Endothelial cell of umbilical vein (primary cell): ENCODE results near the gene SH3RF3. TPM values are rescaled to one million over a fixed set of nuclear protein-coding genes. Genes with fewer than 3 reads are reported as not detected.

Source experiments
- BruUV-seq: library from RNA; stranded (reverse); fragments of 400-500 nt; replicated peaks from 2 replicates; lab custom pipeline; 2021; lab: Mats Ljungman, UMichigan
- CTCF ChIA-PET: fragments of 300-600, 350-600 bp; sonication (Branson Sonifier 250); formaldehyde crosslinking; loops from one replicate; lab custom pipeline; 2021; ENCODE audit warnings: antibody characterized with exemption, inconsistent platforms; lab: Charles Lee
- POLR2A ChIA-PET: fragments of 300-600, 350-600 bp; sonication (Branson Sonifier 250); formaldehyde crosslinking; loops from one replicate; lab custom pipeline; 2021; ENCODE audit warnings: antibody characterized with exemption, inconsistent platforms; lab: Charles Lee
- DNase-seq: peaks from one replicate; pipeline ENCODE4 v3.0.0-alpha.2; 2011; ENCODE audit warnings: low read depth, low spot score
- FAIRE-seq: peaks from 2 replicates; lab custom pipeline; 2011; peaks lifted over from hg19 to GRCh38; lab: Jason Lieb, UNC
- H2AFZ ChIP-seq: 2 replicates; pipeline ENCODE4 v1.6.0; 2012; ENCODE audit warnings: low read depth, low read length, control low read depth, inconsistent platforms
- H3K27ac ChIP-seq: 2 replicates; pipeline ENCODE4 v1.5.1; 2011; ENCODE audit warnings: low read depth, mild to moderate bottlenecking, control low read depth, low read length, moderate library complexity; ENCODE audit not compliant: insufficient read depth
- H3K27me3 ChIP-seq, 2 experiments: 2 replicates each; pipeline versions ENCODE4 v1.6.0 to v1.6.1; 2011; ENCODE audit warnings: low read length in 2 of 2, mixed read lengths in 1 of 2; ENCODE audit not compliant: control insufficient read depth in 2 of 2, insufficient read depth in 2 of 2
- H3K36me3 ChIP-seq, 2 experiments: 2 replicates in 1 of 2; 3 replicates in 1 of 2; pipeline ENCODE4 v1.5.1; 2011; ENCODE audit warnings: low read length in 2 of 2, mild to moderate bottlenecking in 1 of 2, moderate library complexity in 1 of 2; ENCODE audit not compliant: control insufficient read depth in 2 of 2, insufficient read depth in 2 of 2; ENCODE audit errors: extremely low read depth in 1 of 2
- H3K4me1 ChIP-seq: 3 replicates; pipeline ENCODE4 v1.5.1; 2011; ENCODE audit warnings: mild to moderate bottlenecking, low read length; ENCODE audit not compliant: control insufficient read depth, insufficient read depth; ENCODE audit errors: extremely low read depth
- H3K4me2 ChIP-seq: 2 replicates; pipeline ENCODE4 v1.6.1; 2011; ENCODE audit warnings: low read length, control low read depth, mixed read lengths; ENCODE audit not compliant: insufficient read depth
- H3K4me3 ChIP-seq, 3 experiments: fragments of 200-600 bp in 1 of 3; sonication (generic), shearing (Covaris generic) in 1 of 3; replicated peaks in 1 of 3; 2 replicates each; pipeline ENCODE4 v1.5.1; 2011 to 2016; ENCODE audit warnings: control low read depth in 3 of 3, low read length in 3 of 3, mild to moderate bottlenecking in 2 of 3, inconsistent platforms in 1 of 3, low read depth in 1 of 3, moderate library complexity in 1 of 3; ENCODE audit not compliant: insufficient read depth in 1 of 3
- H3K79me2 ChIP-seq: 2 replicates; pipeline ENCODE4 v1.6.0; 2012; ENCODE audit warnings: low read length, inconsistent platforms; ENCODE audit not compliant: control insufficient read depth, insufficient read depth
- H3K9ac ChIP-seq: replicated peaks from 2 replicates; pipeline ENCODE3; 2011; ENCODE audit warnings: low read length, control low read depth; ENCODE audit not compliant: insufficient read depth; ENCODE audit errors: extremely low read depth
- H3K9me1 ChIP-seq: replicated peaks from 3 replicates; pipeline ENCODE4 v1.6.0; 2011; ENCODE audit warnings: mild to moderate bottlenecking, low read length; ENCODE audit not compliant: control insufficient read depth, insufficient read depth; ENCODE audit errors: extremely low read depth
- H3K9me3 ChIP-seq: replicated peaks from 2 replicates; pipeline ENCODE4 v1.5.1; 2012; ENCODE audit warnings: low read length, inconsistent platforms; ENCODE audit not compliant: control insufficient read depth, insufficient read depth
- H4K20me1 ChIP-seq: replicated peaks from 2 replicates; pipeline ENCODE3; 2011; ENCODE audit warnings: mild to moderate bottlenecking, low read length; ENCODE audit not compliant: control insufficient read depth, insufficient read depth; ENCODE audit errors: extremely low read depth
- EZH2 ChIP-seq: IDR thresholded peaks from 2 replicates; pipeline ENCODE4 v1.6.1; 2012; ENCODE audit warnings: borderline replicate concordance, low read depth, mild to moderate bottlenecking, moderate library complexity, low read length, inconsistent platforms; ENCODE audit not compliant: severe bottlenecking
- FOS ChIP-seq: IDR thresholded peaks from 2 replicates; pipeline ENCODE4 v1.6.1; 2011; ENCODE audit warnings: mild to moderate bottlenecking, low read length, moderate library complexity, borderline replicate concordance; ENCODE audit not compliant: insufficient read depth
- GATA2 ChIP-seq: IDR thresholded peaks from 2 replicates; pipeline ENCODE4 v1.7.0; 2011; ENCODE audit warnings: low read depth, mild to moderate bottlenecking, moderate library complexity, mixed read lengths, low read length; ENCODE audit not compliant: insufficient read length, insufficient read depth
- JUN ChIP-seq: IDR thresholded peaks from 2 replicates; pipeline ENCODE4 v1.6.1; 2011; ENCODE audit warnings: borderline replicate concordance, low read depth; ENCODE audit not compliant: insufficient read length, insufficient read depth
- MYC ChIP-seq: IDR thresholded peaks from one replicate; pipeline ENCODE4 v1.6.1; 2011; ENCODE audit warnings: mild to moderate bottlenecking, low read depth, low read length
- POLR2A ChIP-seq: IDR thresholded peaks from 2 replicates; pipeline ENCODE4 v1.6.1; 2012; ENCODE audit warnings: low read depth, mild to moderate bottlenecking, control low read depth, low read length
- POLR2AphosphoS5 ChIP-seq: IDR thresholded peaks from 2 replicates; pipeline ENCODE4 v1.6.1; 2012; ENCODE audit warnings: low read depth, mild to moderate bottlenecking, control low read depth, low read length, moderate library complexity; ENCODE audit not compliant: insufficient read depth
- dilution Hi-C: fragments of 300-500 bp; cut with MboI; formaldehyde crosslinking; loops from one replicate; pipeline ENCODE4 v1.15.0; 2019; ENCODE audit warnings: low sequenced_read_pairs; ENCODE audit not compliant: extremely low pct_ligation_motif_present
- intact Hi-C: fragments of 100-400 bp; cut with micrococcal nuclease; formaldehyde crosslinking; loops from one replicate; pipeline ENCODE4 v1.10.0; 2022
- polyA plus RNA-seq, 4 experiments: library from polyadenylated mRNA; depleted of rRNA in 3 of 4; stranded (reverse) in 3 of 4; unstranded in 1 of 4; fragments of >200 nt; gene quantifications; 2 replicates each; pipeline versions ENCODE4 v1.2.1 to v1.2.3, GENCODE V29; 2011 to 2012; ENCODE audit warnings: missing spikeins in 1 of 4
- total RNA-seq: library from RNA; stranded (reverse); gene quantifications from 2 replicates; pipeline ENCODE4 v1.2.3, GENCODE V29; 2021
- TF ChIP-seq, protein P1 (sequence below), 2 donors: IDR thresholded peaks; 1 replicate in 1 of 2; 2 replicates in 1 of 2; pipeline ENCODE4 v1.5.1; 2011; ENCODE audit warnings: low read length in 2 of 2, mild to moderate bottlenecking in 2 of 2, moderate library complexity in 2 of 2, control low read depth in 1 of 2, inconsistent platforms in 1 of 2, low read depth in 1 of 2; ENCODE audit not compliant: insufficient read depth in 1 of 2; ENCODE audit errors: extremely low read depth in 1 of 2
- TF ChIP-seq, protein P2 (sequence below): IDR thresholded peaks from 2 replicates; pipeline ENCODE4 v1.6.1; 2011; ENCODE audit not compliant: insufficient read depth, insufficient read length

Gene SH3RF3
- total and polyA plus RNA-seq, 2 donors (not counting 3 experiments of a cell fraction or from before 2014, with no cell fraction given): 3.8 to 14.7 TPM

DNA sequence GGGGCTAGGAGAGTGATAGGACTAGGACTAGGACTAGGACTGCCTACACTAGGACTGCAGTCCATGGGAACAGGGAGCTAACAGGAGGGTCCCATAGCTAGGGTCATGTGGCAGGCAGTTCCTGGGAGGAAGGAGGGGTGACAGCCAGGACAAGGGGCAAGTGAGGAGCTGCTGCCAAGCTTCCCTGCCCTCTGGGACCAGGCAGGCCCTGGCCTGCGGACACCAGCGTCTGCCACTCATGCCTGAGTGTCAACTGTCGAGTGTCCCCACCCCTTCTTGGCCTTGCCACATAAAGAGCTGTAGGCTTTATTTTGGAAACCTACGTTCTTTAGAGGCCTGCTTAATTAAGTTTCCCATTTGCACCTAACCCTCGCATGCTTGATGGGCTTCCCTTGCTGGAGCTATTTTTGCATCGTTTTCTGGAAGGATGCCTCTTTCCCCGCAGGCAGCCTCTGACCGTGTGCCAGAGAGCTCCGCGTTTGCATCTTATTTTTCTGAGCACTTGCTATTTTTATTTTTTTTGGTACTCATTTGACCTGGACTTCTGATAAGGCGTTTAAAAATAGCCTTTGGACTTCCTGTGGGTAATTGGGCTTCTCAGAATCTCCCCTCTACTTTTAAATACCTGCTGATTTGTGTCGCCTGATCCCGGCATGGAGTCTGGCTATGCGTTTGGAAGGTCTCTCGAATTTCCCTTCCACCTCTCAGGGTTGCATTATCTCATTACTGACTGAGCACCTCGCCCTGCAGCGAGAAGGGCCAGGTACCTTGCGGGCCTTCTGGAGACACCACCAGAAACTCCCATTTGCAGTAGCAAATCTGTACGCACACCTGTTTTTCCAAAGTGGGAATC, 66.4 kb downstream of the SH3RF3 start:
- no TSS peak for BruUV-seq
- Histone ChIP-seq H3K27ac (no peak overlapping the region), H3K9ac (no peak overlapping the region), H3K9me3 (no peaks in the 10 kb centered on the region), H4K20me1 (no peaks in the 10 kb centered on the region), H3K36me3 (no peaks in the 10 kb centered on the region), H2AFZ (no peak overlapping the region), H3K4me3 (no peak overlapping the region), H3K79me2 (peaks cover 2% of the 10 kb centered on the region), H3K27me3 (no peaks in the 10 kb centered on the region), H3K4me1 (no peaks in the 10 kb centered on the region), H3K9me1 (no peaks in the 10 kb centered on the region), H3K4me2 (no peak overlapping the region)
- dilution Hi-C loops: no loop called here
- ChIA-PET CTCF (interaction anchor here (0.9 to 2.1 kb wide), 10 partner anchors 7 to 315 kb away, joined by 3 to 7 read pairs (median 4); no protein-coding TSS in a partner anchor), POLR2A (no interaction called here)
- intact Hi-C loops: no loop called here
- FAIRE-seq (no peak), DNase-seq (no peak)
- TF ChIP-seq, protein P1, sequence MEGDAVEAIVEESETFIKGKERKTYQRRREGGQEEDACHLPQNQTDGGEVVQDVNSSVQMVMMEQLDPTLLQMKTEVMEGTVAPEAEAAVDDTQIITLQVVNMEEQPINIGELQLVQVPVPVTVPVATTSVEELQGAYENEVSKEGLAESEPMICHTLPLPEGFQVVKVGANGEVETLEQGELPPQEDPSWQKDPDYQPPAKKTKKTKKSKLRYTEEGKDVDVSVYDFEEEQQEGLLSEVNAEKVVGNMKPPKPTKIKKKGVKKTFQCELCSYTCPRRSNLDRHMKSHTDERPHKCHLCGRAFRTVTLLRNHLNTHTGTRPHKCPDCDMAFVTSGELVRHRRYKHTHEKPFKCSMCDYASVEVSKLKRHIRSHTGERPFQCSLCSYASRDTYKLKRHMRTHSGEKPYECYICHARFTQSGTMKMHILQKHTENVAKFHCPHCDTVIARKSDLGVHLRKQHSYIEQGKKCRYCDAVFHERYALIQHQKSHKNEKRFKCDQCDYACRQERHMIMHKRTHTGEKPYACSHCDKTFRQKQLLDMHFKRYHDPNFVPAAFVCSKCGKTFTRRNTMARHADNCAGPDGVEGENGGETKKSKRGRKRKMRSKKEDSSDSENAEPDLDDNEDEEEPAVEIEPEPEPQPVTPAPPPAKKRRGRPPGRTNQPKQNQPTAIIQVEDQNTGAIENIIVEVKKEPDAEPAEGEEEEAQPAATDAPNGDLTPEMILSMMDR (IDR thresholded peaks at IDR 0.05; ENCODE audit: extremely low read depth in 1 of 2, insufficient read depth in 1 of 2, low read depth in 1 of 2, low read length in 2 of 2): no peak
- TF ChIP-seq GATA2 (no peak), POLR2A (no peak), MYC (no peak), EZH2 (no peak), POLR2AphosphoS5 (no peak), JUN (no peak), FOS (no peak)
- TF ChIP-seq, protein P2, sequence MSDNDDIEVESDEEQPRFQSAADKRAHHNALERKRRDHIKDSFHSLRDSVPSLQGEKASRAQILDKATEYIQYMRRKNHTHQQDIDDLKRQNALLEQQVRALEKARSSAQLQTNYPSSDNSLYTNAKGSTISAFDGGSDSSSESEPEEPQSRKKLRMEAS: no peak
